HEK293T (cell line): Measurements from ENCODE around the gene BRF1.

Experiments
- CTCF ChIA-PET: fragments of 350-600 bp; formaldehyde crosslinking; extraction: SDS; loops from one replicate; lab custom pipeline; 2021; ENCODE audit warnings: antibody characterized with exemption, inconsistent platforms; lab: Yijun Ruan, JAX
- POLR2A ChIA-PET: fragments of 350-600 bp; formaldehyde crosslinking; extraction: SDS; loops from one replicate; lab custom pipeline; 2020; ENCODE audit warnings: antibody characterized with exemption, inconsistent platforms; lab: Yijun Ruan, JAX
- DNase-seq: peaks from one replicate; pipeline ENCODE4 v3.0.0; 2012; ENCODE audit warnings: mixed read lengths; ENCODE audit errors: extremely low spot score
- ARNT ChIP-seq: fragments of 450-650 bp; IDR thresholded peaks from 2 replicates; pipeline ENCODE4 v1.6.1; 2017; ENCODE audit warnings: mild to moderate bottlenecking
- BHLHE40 ChIP-seq: fragments of 450-650 bp; IDR thresholded peaks from 2 replicates; pipeline ENCODE4 v1.6.1; 2016; ENCODE audit warnings: mild to moderate bottlenecking, moderate library complexity, borderline replicate concordance
- CTBP1 ChIP-seq: fragments of 450-650 bp; IDR thresholded peaks from 2 replicates; pipeline ENCODE4 v1.6.1; 2016; ENCODE audit warnings: borderline replicate concordance
- ELF4 ChIP-seq: fragments of 450-650 bp; IDR thresholded peaks from 2 replicates; pipeline ENCODE4 v1.6.1; 2017; ENCODE audit warnings: antibody characterized with exemption
- FOXA1 ChIP-seq: fragments of 450-650 bp; IDR thresholded peaks from 2 replicates; pipeline ENCODE4 v1.6.1; 2016; ENCODE audit warnings: mild to moderate bottlenecking
- FOXK2 ChIP-seq: fragments of 450-650 bp; IDR thresholded peaks from 2 replicates; pipeline ENCODE4 v1.6.1; 2016; ENCODE audit warnings: mild to moderate bottlenecking
- FOXM1 ChIP-seq: fragments of 450-650 bp; IDR thresholded peaks from 2 replicates; pipeline ENCODE4 v1.6.1; 2017; ENCODE audit warnings: mild to moderate bottlenecking, borderline replicate concordance
- HDGF ChIP-seq: fragments of 450-650 bp; IDR thresholded peaks from 2 replicates; pipeline ENCODE4 v1.6.1; 2017; ENCODE audit warnings: antibody characterized with exemption, borderline replicate concordance
- L3MBTL2 ChIP-seq: fragments of 450-650 bp; conservative IDR thresholded peaks from 2 replicates; pipeline ENCODE4 v1.6.1; 2016; ENCODE audit warnings: mild to moderate bottlenecking
- LEF1 ChIP-seq: fragments of 450-650 bp; IDR thresholded peaks from 2 replicates; pipeline ENCODE4 v1.6.1; 2017; ENCODE audit warnings: mild to moderate bottlenecking, borderline replicate concordance
- NFRKB ChIP-seq: fragments of 450-650 bp; IDR thresholded peaks from 2 replicates; pipeline ENCODE4 v1.6.1; 2016; ENCODE audit warnings: mild to moderate bottlenecking, moderate library complexity
- SP1 ChIP-seq: fragments of 450-650 bp; IDR thresholded peaks from 2 replicates; pipeline ENCODE4 v1.6.1; 2017
- SUZ12 ChIP-seq: fragments of 450-650 bp; IDR thresholded peaks from 2 replicates; pipeline ENCODE4 v1.6.1; 2016; ENCODE audit warnings: mild to moderate bottlenecking
- TARDBP ChIP-seq: fragments of 450-650 bp; IDR thresholded peaks from 2 replicates; pipeline ENCODE4 v1.6.1; 2016
- ZNF384 ChIP-seq: fragments of 450-650 bp; IDR thresholded peaks from 2 replicates; pipeline ENCODE4 v1.6.1; 2016
- TF ChIP-seq, protein P1 (sequence below): fragments of 450-650 bp; IDR thresholded peaks from 2 replicates; pipeline ENCODE4 v1.6.1; 2016

Gene BRF1

DNA sequence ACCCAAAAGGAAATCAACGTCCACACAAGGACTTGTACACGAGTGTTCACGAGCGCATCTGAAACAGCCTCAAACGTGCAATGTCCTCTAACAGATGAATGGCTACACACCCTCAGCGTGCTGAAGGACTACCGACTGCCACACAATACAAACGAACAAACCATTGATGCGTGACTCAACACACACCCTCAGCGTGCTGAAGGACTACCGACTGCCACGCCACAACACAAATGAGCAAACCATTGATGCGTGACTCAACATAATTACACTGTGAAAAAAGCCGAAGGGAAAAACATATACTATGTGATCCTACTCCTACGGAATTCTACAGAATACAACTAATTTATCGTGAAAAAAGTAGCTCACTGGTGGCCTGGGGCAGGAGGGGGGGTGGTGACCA, 77.5 kb downstream of the BRF1 start:
- TF ChIP-seq BHLHE40 = no peak
- TF ChIP-seq LEF1 = no peak
- TF ChIP-seq SP1 = no peak
- TF ChIP-seq L3MBTL2 = no peak
- TF ChIP-seq ARNT = no peak
- TF ChIP-seq FOXM1 = no peak
- no peak for TF ChIP-seq CTBP1
- no peak for TF ChIP-seq FOXA1
- TF ChIP-seq TARDBP = no peak
- TF ChIP-seq ELF4 = no peak
- POLR2A ChIA-PET = no interaction called here
- CTCF ChIA-PET = no interaction called here
- no peak for DNase-seq

DNA sequence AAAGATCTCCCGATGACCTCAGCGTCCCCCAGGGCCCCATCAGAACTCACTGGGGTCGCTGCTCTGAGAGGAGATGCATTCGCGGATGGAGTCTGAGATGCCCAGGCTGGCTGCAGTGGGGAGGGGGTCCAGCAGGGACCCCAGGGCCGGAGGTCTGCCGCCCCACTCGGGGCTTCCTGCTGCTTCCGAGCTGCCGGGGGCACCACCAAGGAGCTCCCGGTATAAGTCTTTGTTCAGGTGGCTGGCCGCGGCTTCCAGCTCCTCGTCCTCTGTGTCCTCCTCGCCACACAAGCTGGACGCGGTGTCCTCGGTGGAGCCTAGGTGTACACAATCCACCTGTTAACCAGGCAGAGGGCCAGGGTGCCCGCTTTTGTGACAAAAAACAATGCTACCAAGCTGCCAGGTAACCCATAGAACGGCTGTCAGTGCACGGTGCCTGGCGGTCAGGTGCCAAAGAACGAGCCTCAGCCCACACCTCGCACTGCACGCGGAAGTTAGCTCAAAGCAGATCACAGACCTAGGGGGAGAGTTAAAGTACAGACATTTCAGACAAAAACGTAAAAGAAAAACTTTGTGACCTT, 79.1 kb downstream of the BRF1 start:
- CTCF ChIA-PET = no interaction called here
- POLR2A ChIA-PET = interaction anchor here (1.0 kb wide), 1 partner anchor 93 kb away, joined by 3 read pairs; the partner anchor contains the start of gene PACS2
- TF ChIP-seq NFRKB (no peak), ZNF384 (no peak), L3MBTL2 (no peak), LEF1 (no peak), SP1 (no peak), FOXK2 (no peak), TARDBP (no peak), FOXA1 (no peak), ELF4 (no peak)
- TF ChIP-seq, protein P1, sequence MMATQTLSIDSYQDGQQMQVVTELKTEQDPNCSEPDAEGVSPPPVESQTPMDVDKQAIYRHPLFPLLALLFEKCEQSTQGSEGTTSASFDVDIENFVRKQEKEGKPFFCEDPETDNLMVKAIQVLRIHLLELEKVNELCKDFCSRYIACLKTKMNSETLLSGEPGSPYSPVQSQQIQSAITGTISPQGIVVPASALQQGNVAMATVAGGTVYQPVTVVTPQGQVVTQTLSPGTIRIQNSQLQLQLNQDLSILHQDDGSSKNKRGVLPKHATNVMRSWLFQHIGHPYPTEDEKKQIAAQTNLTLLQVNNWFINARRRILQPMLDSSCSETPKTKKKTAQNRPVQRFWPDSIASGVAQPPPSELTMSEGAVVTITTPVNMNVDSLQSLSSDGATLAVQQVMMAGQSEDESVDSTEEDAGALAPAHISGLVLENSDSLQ = no peak
- DNase-seq = no peak

GRCh38 chr14:105220699-105221597, 79.9 kb downstream of the BRF1 start:
- ChIA-PET CTCF (interaction anchor here (0.8 kb wide), 1 partner anchor 14 kb away, joined by 3 read pairs; no protein-coding TSS in a partner anchor), POLR2A (interaction anchor here (1.0 kb wide), 2 partner anchors 27 to 94 kb away, joined by 3 read pairs; partner anchors contain the start of genes BTBD6 and PACS2)
- no peak for DNase-seq
- no peak for TF ChIP-seq ARNT
- no peak for TF ChIP-seq SP1
- no peak for TF ChIP-seq ZNF384

GRCh38 chr14:105219753-105220152, 81.0 kb downstream of the BRF1 start:
- ChIA-PET POLR2A (interaction anchor here (1.0 kb wide), 1 partner anchor 29 kb away, joined by 3 read pairs; the partner anchor contains the start of gene BTBD6), CTCF (interaction anchor here (0.8 kb wide), 1 partner anchor 13 kb away, joined by 3 read pairs; no protein-coding TSS in a partner anchor)
- TF ChIP-seq HDGF (no peak), ZNF384 (no peak), BHLHE40 (no peak), ARNT (no peak), SP1 (no peak), SUZ12 (no peak), TARDBP (no peak), L3MBTL2 (no peak), ELF4 (no peak), NFRKB (no peak), FOXK2 (no peak), FOXA1 (no peak), LEF1 (no peak), CTBP1 (no peak), FOXM1 (no peak)
- TF ChIP-seq, protein P1 = no peak
- no peak for DNase-seq

DNA sequence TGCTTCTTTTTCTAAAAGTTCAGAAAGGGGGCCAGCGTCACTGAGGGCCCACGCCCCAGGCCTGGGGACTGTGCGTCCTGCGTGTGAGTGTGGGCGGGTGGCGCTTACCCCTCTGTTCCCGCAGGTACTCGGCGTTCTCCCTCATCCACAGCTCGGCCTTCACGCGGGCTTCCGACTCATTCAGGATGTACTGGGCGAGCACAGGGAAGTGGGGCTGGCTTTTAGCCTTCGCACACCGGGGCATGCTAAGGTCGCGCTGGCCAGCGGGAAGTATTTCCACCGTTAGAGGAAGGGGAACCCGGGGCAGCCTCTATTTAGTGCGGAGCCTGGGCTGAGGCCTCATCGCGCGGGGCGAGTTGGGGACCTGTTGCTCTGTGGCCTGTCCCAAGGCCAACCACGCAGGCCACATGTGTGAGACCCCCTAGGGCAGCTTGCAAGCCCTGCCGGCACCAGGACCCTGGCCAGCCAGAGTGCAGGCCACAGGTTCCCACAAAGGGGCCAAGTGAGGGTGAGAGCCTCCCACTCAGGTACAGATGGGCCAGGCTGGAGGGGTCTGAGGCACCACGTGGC, 81.7 kb downstream of the BRF1 start:
- TF ChIP-seq FOXA1 (no peak), CTBP1 (no peak), FOXM1 (no peak), LEF1 (no peak), BHLHE40 (no peak), L3MBTL2 (no peak), ELF4 (no peak), SUZ12 (no peak), ARNT (no peak), HDGF (no peak), FOXK2 (no peak), ZNF384 (no peak), TARDBP (no peak), NFRKB (no peak), SP1 (no peak)
- TF ChIP-seq, protein P1 = no peak
- DNase-seq = no peak
- ChIA-PET CTCF (interaction anchor here (0.6 kb wide), 1 partner anchor 102 kb away, joined by 4 read pairs; no protein-coding TSS in a partner anchor), POLR2A (no interaction called here)

GRCh38 chr14:105218611-105219010, 82.2 kb downstream of the BRF1 start:
- POLR2A ChIA-PET = no interaction called here
- no peak for DNase-seq
- TF ChIP-seq SUZ12 (no peak), ELF4 (no peak), CTBP1 (no peak), HDGF (no peak), FOXK2 (no peak), L3MBTL2 (no peak), LEF1 (no peak), ZNF384 (no peak), BHLHE40 (no peak), ARNT (no peak), FOXA1 (no peak), SP1 (no peak), NFRKB (no peak), TARDBP (no peak), FOXM1 (no peak)
- TF ChIP-seq, protein P1 = no peak
- CTCF ChIA-PET = interaction anchor here (0.6 kb wide), 1 partner anchor 102 kb away, joined by 4 read pairs; no protein-coding TSS in a partner anchor
